Adipose tissue (tissue), 3 donors: ENCODE results near the gene UGT1A8. TPM values are rescaled to one million over a fixed set of nuclear protein-coding genes. Genes with fewer than 3 reads are reported as not detected.
"Not testable (repeated sequence)": the region's sequence is repeated elsewhere in the genome, so short reads cannot be mapped to it uniquely, and the experiment has no call there.

Experiments used
- H3K27ac ChIP-seq: one replicate; pipeline ENCODE4 v1.5.1; 2013; ENCODE audit warnings: low read depth, low read length
- WGBS, 3 donors: extraction: QIAGEN DNeasy Blood & Tissue Kit; methylation state at CpG; one replicate each; pipeline ENCODE4 v1.1.7; 2013; 5-methylcytosine and 5-hydroxymethylcytosine counted together
- polyA plus RNA-seq, 3 donors: library from polyadenylated mRNA; stranded (reverse); fragments of 200-250 nt; gene quantifications; one replicate each; pipeline ENCODE4 v1.2.3, GENCODE V29; 2013
- donor health status: healthy with polysubstance abuse.
- donor health status: Bipolar disorder and iron deficiency.
- donor health status: healthy.

UGT1A8 gene
- polyA plus RNA-seq, 3 donors: not detected

GRCh38 chr2:233627331-233628025, 10.0 kb downstream of the UGT1A8 start:
- 52 to 74% (median 61%) methylated on average over 5 of the region's 5 CpGs for WGBS, 3 donors

GRCh38 chr2:233636306-233636705, 18.9 kb downstream of the UGT1A8 start, which contains the start of gene UGT1A10:
Gene UGT1A10 (plus strand): TSS chr2:233636448. CDS start chr2:233636523, 75 bp downstream.
- WGBS, 3 donors: 77 to 85% (median 83%) methylated on average over 10 of the region's 10 CpGs
- H3K27ac ChIP-seq: not testable (repeated sequence)

More at GRCh38 chr2:233627331-233628025, 10.0 kb downstream of the UGT1A8 start:
- no peak overlapping the region for H3K27ac ChIP-seq

GRCh38 chr2:233638836-233639235, 21.4 kb downstream of the UGT1A8 start:
- H3K27ac ChIP-seq: no peak overlapping the region
- WGBS, 3 donors: 56 to 66% (median 61%) methylated on average over 5 of the region's 5 CpGs

- no peak overlapping the region for H3K27ac ChIP-seq
Measured at GRCh38 chr2:233639860-233640259, 22.4 kb downstream of the UGT1A8 start.

GRCh38 chr2:233643128-233643527, 25.7 kb downstream of the UGT1A8 start:
- 64 to 97% (median 94%) methylated on average over 1 of the region's 1 CpG for WGBS, 3 donors

GRCh38 chr2:233646033-233646432, 28.6 kb downstream of the UGT1A8 start:
- not testable (repeated sequence) for H3K27ac ChIP-seq
- whole genome bisulfite sequencing, 3 donors: 87 to 92% (median 88%) methylated on average over 3 of the region's 3 CpGs

More at GRCh38 chr2:233643128-233643527, 25.7 kb downstream of the UGT1A8 start:
- no peak overlapping the region for H3K27ac ChIP-seq

GRCh38 chr2:233650981-233651380, 33.5 kb downstream of the UGT1A8 start:
- WGBS, 3 donors: 74 to 83% (median 81%) methylated on average over 4 of the region's 4 CpGs
- H3K27ac ChIP-seq: no peak overlapping the region

- no peak overlapping the region for H3K27ac ChIP-seq
- WGBS, 3 donors: 91 to 100% (median 92%) methylated on average over 2 of the region's 2 CpGs
Measured at GRCh38 chr2:233651430-233651829, 34.0 kb downstream of the UGT1A8 start.

GRCh38 chr2:233654501-233654900, 37.1 kb downstream of the UGT1A8 start:
- 60 to 64% (median 62%) methylated on average over 6 of the region's 6 CpGs for WGBS, 3 donors
- H3K27ac ChIP-seq: no peak overlapping the region

- no peak overlapping the region for H3K27ac ChIP-seq
- 23 to 52% (median 46%) methylated on average over 1 of the region's 1 CpG for WGBS, 3 donors
Measured at GRCh38 chr2:233655043-233655442, 37.6 kb downstream of the UGT1A8 start.

GRCh38 chr2:233655943-233656342, 38.5 kb downstream of the UGT1A8 start:
- H3K27ac ChIP-seq: not testable (repeated sequence)
- WGBS, 3 donors: 93 to 96% (median 94%) methylated on average over 3 of the region's 3 CpGs

GRCh38 chr2:233656443-233656842, 39.0 kb downstream of the UGT1A8 start:
- no peak overlapping the region for H3K27ac ChIP-seq
- WGBS, 3 donors: 82 to 91% (median 86%) methylated on average over 10 of the region's 10 CpGs

- H3K27ac ChIP-seq: no peak overlapping the region
Measured at GRCh38 chr2:233658610-233659009, 41.2 kb downstream of the UGT1A8 start.

GRCh38 chr2:233663911-233664310, 46.5 kb downstream of the UGT1A8 start:
- WGBS, 3 donors: 28 to 45% (median 45%) methylated on average over 1 of the region's 1 CpG
- H3K27ac ChIP-seq: no peak overlapping the region

- no peak overlapping the region for H3K27ac ChIP-seq
- WGBS, 3 donors: 62 to 90% (median 87%) methylated on average over 4 of the region's 4 CpGs
Measured at GRCh38 chr2:233668605-233669260, 51.3 kb downstream of the UGT1A8 start.

GRCh38 chr2:233671290-233672161, 54.1 kb downstream of the UGT1A8 start, which contains the start of gene UGT1A9:
Gene UGT1A9 (plus strand): TSS chr2:233671898. CDS start chr2:233671935, 37 bp downstream.
- WGBS, 3 donors: 78 to 84% (median 82%) methylated on average over 5 of the region's 5 CpGs
- H3K27ac ChIP-seq: no peak within 1 kb of the TSS

- 61 to 88% (median 61%) methylated on average over 3 of the region's 3 CpGs for WGBS, 3 donors
Measured at GRCh38 chr2:233672886-233673285, 55.5 kb downstream of the UGT1A8 start.

GRCh38 chr2:233673896-233674295, 56.5 kb downstream of the UGT1A8 start:
- no peak overlapping the region for H3K27ac ChIP-seq

More at GRCh38 chr2:233672886-233673285, 55.5 kb downstream of the UGT1A8 start:
- H3K27ac ChIP-seq: no peak overlapping the region

- WGBS, 3 donors: 50 to 73% (median 52%) methylated on average over 1 of the region's 1 CpG
- no peak overlapping the region for H3K27ac ChIP-seq
Measured at GRCh38 chr2:233674314-233674713, 56.9 kb downstream of the UGT1A8 start.
